DMS153 treated with DMSO at 0.1 percent for 48 hours (cell line): ENCODE results near the gene LDB2.

ENCODE experiments used
- DNase-seq: peaks from one replicate; lab custom pipeline; 2025; ENCODE audit not compliant: unreplicated experiment; lab: John Stamatoyannopoulos, UW

LDB2 gene

DNA sequence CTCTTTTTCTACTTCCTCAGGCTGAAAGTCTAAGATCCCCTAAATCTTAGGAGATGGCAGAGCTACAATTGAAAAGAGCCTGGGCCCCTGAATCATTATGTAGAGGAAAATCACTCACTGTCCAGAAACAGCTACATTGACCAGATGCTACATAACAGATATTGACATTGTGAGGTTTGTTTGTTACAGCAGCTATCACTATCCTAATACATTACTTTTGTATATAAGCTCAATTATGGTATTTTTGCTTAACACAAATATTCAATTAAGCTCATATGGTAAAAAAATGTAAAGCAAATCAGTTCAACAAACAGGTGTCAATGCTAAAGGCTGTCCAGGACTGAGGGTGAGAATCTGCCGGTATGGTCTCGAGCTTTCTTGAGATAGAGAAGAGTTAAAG is 89.4 kb downstream of the LDB2 start:
- no peak for DNase-seq

DNA sequence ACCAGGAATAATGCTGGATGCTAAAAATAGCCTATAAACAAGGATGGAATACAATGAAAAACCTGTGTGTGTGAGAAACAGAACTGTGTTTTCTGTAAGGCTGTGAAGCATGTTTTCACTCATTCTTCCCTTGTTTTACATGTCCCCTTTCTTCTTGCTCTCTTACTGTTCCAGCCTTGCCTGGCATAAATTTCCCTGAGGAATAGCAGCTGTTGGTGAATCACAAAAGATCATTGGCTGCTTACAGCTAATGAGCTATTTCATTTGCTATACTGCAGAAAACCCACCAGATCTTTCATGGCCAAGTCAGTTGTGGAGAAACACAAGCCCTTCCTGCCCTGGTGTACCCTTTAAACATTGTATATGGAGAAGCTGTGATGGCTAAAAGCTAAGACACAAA is 91.1 kb downstream of the LDB2 start:
- no peak for DNase-seq

GRCh38 chr4:16804581-16804980 is 93.9 kb downstream of the LDB2 start:
- no peak for DNase-seq

- no peak for DNase-seq
Measured at GRCh38 chr4:16802044-16802443, 96.4 kb downstream of the LDB2 start.

DNA sequence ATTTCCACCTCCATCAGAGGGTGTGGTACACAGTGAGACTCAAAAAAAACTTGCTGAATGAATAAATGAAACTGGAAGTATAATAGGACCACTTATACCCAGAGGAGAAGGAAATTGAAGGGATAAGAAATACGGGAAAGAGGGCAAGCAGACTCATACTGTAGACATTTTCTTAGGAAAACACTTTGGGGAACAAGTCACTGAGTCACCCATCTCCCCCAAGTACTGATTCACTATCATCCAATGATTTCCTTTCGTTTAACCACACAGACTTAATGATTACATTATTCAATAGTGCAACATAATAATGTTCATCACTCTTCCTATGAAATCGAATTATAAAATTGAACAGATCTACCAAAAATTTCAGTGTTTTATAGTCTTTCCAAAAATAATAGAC is 97.1 kb downstream of the LDB2 start:
- no peak for DNase-seq

DNA sequence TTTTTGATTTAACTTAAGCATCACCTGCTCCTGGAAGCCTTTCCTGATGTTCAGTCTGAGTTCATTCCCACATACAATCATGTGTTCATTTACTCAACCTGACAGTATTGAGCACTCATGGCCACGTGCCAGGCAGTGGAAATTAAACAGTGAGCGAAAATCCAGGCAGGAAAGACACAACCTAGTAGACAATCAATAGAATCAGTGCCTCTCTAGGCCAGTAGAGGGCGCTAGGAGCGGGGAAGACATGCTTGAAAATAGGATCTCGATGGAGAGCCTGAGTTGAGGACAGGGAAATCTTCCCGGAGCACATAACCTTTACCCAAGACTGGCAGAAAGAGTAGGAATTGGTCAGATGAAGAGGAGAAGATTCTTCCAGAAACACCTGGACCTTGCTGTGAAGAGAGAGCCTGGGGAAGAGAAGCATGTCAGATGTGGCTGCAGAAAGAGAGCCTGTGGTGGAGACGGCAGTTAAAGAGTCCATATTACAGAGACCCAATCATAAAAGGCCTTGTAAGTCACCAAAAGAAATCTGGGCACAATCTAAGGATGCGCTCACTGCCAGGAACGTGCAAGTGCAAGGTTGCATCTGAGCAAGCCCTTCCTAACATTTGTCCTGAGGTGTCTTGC is 103.5 kb downstream of the LDB2 start:
- DNase-seq, result no peak

GRCh38 chr4:16791460-16791859 is 107.0 kb downstream of the LDB2 start:
- DNase-seq, result no peak

GRCh38 chr4:16790508-16790907 is 107.9 kb downstream of the LDB2 start:
- DNase-seq, result no peak

DNA sequence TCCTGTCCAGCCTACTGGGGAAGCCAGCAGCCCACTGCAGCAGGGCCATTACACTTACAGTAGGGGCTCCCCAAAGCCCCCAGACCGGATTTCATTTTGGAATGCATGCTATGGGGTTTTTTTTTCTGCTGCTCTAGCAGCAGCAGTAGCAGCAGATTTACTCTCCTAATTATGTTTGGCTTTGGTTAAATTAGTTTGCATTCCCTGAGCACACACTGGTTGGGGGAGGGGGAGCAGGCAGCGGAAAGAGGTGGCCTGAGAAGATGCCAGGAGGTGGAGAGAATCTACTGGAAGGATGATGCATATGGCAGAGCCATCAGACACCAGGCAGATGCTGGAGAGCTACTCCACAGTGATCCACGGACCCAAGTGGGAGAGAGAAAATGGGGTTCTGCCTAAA is 109.6 kb downstream of the LDB2 start:
- DNase-seq, result no peak

DNA sequence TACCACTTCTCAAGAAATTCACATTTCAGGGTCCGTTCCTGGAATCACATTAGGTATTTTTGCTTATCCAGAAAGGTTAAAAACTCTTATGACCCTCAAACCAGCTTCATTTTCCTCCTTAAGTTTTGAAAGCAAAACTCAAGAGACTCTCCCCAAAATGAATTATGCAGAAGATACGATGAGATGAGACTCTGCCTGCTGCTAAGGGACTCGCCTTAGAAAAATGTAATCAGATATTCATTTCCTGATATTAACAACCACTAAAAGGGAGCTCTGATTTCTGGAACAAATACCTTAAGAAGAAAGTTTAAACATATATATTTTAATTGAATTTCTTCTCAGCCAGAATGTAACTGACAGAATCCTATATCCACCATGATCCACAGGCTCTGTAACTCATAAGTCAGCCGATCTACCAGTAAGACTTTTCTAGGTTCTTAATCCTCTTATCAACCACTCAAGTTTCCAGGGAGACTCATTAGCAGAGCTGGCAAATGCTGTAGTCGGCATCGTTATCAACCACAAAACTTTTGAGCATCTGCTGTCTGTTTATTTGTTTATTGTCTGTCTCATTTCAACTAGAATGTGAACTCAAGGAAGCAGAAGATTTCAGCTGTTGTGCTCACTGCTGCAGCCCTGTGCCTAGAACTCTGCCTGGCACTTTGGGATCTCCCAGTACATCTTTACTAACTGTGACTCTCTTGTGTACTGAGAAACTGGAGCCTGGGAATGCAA is 112.5 kb downstream of the LDB2 start:
- DNase-seq, result no peak

DNA sequence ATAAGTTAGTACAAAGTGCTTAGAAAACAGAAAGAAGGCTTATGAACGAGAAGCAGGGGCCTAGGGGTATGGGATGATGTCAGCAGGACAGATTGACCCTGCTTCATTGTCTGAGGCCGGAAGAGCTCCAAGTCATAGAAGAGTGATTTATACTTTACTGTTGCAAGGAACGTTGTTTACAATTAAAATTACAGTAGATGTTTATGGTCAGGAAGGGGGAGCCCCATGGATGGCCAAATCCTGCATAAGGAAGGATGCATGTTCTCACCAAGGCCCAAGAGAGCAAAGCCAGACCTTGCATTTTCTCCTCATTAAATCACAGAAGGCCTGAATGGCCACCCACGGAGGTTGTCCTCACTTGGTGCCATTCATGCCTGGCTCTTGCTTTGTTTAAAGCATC is 115.3 kb downstream of the LDB2 start:
- no peak for DNase-seq

GRCh38 chr4:16779028-16779675 is 119.3 kb downstream of the LDB2 start:
- no peak for DNase-seq

DNA sequence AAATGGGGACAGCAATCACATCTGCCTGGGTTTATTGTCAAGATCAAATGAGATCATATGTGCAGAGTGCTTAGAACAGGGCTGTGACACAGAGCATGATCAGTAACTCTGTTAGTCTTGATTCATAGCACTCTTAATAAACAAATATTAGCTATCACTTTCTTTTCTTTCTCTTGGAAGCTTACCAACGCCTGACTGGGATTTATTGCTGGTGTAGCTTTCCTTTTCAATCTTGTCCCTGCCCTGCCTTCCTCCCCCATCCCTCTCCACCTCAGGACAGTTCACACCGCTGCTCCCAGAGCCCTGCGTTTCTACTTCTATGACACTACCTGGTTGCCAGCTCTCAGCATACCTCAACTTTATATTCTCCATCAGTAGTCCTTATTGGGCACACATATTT is 120.7 kb downstream of the LDB2 start:
- DNase-seq, result no peak

DNA sequence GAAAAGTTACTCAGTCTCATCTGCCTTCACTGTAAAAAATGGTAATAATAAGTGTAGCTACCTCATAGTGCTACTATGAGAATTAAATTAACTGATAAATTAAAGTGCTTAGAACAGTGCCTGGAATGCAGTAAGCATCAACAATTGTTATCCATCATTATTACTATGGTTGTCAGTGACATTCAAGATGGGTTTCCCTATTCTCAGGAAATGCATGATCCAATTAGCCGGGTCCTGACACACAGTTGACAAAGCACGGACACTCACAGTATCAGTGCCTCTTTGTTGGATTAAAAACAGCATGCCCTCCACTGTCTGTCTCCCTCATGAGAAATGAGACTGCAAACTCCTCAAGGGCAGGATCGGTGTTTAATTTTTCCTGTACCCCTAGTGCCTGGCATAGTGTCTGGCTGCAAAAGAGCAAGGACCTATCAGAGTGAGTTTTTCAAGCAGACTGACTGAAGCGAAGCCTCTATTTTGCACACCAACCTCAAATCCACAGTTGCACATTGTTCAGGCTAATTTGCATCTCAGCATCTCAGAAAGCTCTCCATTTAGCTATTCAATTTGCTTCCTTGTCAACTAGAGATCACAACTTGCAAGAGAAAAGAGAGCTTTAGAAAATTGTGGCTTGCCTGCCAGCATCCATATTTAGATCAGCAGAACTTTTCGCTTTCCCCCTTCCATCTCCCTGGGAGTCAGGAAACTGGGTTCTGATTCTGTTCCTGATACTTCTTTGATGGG is 122.9 kb downstream of the LDB2 start:
- no peak for DNase-seq

DNA sequence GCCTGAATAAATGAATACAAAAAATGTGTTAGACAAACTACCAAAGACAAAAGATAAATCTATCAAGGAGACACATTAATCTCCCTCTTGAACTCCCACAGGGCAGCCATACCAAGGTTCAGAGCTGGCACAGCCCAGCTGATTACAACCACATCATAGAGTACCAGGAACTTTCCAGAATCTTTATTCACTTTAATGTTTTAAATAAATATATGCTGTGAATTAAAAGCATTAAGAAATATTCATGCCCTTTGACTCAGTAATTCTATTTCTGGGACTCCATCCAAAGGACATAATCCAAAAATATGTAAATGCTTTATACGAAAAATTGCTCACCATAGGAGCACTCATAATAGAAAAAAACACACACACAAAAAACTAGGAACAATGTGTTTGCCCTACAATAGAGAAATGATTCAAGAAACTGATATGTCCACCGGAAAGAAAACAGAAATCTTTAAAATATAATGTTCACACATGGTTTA is 126.0 kb downstream of the LDB2 start:
- no peak for DNase-seq

DNA sequence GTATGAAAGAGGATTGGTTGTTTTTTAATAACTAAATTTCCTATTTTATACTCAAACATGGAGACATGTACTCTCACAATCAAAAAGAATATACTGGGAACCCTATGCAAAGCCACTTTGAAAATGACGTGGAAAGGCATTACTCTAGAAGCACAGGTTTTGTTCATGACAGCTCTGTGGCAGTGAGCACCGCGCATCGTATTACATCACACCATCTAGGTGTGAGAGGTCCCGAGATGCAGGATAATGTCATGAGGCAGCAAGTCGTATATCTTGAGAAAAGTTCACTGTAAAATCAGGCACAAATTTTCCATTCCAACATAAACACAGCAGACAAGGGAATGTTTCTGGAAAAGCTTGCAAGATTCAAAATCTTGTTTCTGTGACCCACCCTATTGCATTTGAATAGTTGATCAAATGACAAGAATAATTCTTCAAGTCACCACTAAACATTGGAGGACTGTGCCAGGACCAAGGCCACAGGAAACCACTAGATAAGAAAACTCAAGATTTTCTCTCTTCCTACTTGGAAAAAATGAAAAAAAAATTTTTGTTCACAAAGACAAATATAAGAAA is 127.6 kb downstream of the LDB2 start:
- DNase-seq, result no peak

DNA sequence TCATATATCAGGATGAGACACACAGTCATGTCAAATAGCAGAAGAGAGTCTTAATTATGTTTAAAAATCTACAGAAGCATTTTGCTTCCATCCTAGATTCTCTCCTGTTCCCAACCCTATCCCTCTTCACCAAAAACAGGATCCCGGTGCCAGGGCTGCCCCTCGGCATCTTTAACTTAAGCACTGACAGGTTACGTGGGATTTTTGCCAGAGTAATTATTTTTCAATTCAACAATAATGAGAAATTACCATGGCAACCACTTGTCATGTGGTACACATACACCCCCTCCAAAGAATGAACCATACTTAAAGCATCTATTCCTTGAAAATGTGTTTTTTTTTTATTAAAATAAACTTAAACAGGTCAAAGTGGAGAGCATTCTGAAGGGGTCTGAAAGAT is 130.6 kb downstream of the LDB2 start:
- DNase-seq, result no peak

DNA sequence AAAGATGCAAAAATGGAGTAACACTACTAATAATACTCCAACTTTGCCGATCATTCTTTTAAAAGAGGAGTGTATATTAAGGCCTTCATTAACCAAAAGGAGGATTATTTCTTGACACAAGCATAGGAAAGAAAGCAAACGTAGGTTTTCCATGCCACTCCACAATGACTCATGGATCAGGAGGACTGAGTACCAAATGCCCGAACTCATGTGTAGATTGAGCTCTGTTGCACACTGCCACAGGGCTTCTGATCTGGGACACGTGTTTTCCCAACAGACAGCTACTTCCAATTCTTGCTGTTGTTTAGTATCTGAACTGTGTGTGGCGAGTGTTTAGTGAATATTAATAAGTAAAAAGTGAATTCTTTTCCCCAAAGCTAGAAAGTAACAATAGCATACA is 131.2 kb downstream of the LDB2 start:
- no peak for DNase-seq

DNA sequence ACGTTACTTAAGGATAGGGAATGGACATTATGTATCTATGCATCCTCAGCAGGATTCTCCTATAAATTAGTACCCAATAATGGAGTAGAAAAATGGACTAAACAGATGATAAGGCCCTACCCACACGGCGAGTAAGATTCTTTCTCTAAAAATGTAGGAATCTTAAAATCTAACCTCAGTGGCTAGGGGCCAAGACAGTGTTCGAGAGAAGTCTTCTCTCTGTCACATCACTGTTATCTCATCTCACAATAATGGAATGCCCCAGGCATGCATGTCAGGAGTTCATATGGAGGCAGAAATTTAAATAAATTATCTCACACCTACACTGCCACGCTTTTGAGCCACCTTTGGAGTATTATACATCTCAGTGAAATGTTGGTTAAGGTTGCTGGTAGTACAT is 132.9 kb downstream of the LDB2 start:
- no peak for DNase-seq

DNA sequence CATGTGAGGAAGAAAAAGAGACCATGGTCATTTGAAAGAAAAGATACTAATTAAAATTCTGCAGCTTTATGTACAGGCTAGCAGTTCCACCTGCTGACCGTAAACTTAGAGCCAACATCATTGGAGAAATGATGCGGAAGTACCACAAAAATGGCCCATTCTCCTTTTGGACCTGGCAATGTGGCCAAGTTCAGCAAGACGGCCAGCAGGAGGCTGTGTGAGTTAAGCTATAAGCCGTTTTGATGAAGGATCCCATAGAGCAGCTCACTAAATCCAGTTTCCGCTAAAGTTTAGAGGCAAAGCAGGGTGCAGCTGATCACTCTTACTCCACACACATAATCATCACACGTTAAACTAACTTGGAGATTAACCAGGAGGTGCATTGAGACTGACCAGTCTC is 133.8 kb downstream of the LDB2 start:
- DNase-seq, result no peak

GRCh38 chr4:16760617-16761363 is 137.7 kb downstream of the LDB2 start:
- no peak for DNase-seq
